Right kidney (tissue), 1 donor: ENCODE measurements around the gene NOXA1.
"Not testable (repeated sequence)": the region's sequence is repeated elsewhere in the genome, so short reads cannot be mapped to it uniquely, and the experiment has no call there.

Source experiments
- DNase-seq: peaks from one replicate; pipeline ENCODE4 v3.0.0-alpha.2; 2016

Gene NOXA1

GRCh38 chr9:137441289-137441934, 18.2 kb downstream of the NOXA1 start, which contains the start of gene ENTPD8:
Gene ENTPD8 (minus strand): TSS chr9:137441357. CDS start chr9:137438285, 3,072 bp downstream.
- no peak for DNase-seq

GRCh38 chr9:137441935-137442321, 18.7 kb downstream of the NOXA1 start:
- DNase-seq: no peak

DNA sequence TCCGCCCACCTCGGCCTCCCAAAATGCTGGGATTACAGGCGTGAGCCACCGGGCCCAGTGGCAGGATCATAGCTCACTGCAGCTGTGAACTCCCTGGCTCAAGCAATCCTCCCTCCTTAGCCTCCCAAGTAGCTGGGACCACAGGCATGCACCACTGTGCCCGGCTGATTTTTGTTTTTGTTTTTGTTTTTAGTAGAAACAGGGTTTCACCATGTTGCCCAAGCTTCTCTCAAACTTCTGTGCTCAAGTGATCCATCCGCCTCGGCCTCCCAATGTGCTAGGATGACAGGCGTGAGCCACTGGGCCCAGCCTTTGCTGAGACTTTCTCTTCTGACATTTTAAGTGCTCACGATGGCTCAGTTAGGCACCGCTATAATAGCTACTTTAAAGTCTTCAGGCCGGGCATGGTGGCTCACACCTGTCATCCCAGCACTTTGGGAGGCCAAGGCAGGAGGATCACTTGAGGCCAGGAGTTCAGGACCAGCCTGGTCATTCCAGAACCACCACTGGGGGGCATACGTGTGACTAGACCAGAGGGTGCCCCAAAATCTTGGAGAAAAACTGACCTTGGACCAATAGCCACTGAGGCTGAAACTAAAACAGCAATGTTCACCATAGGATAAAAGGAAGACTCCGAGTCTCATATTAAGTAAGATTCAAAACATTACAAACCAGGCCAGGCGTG, 21.1 kb downstream of the NOXA1 start:
- peak; percentile 1 for DNase-seq

- peak; percentile 71 for DNase-seq
These were observed 22.1 kb downstream of the NOXA1 start for GRCh38 chr9:137445275-137445807.

GRCh38 chr9:137445930-137446431, 22.8 kb downstream of the NOXA1 start:
- peak; percentile 21 for DNase-seq

GRCh38 chr9:137446851-137447471, 23.8 kb downstream of the NOXA1 start:
- DNase-seq: peak; percentile 2

GRCh38 chr9:137447722-137448601, 24.8 kb downstream of the NOXA1 start:
- peak; percentile 8 for DNase-seq

GRCh38 chr9:137448602-137448962, 25.4 kb downstream of the NOXA1 start:
- no peak for DNase-seq

DNA sequence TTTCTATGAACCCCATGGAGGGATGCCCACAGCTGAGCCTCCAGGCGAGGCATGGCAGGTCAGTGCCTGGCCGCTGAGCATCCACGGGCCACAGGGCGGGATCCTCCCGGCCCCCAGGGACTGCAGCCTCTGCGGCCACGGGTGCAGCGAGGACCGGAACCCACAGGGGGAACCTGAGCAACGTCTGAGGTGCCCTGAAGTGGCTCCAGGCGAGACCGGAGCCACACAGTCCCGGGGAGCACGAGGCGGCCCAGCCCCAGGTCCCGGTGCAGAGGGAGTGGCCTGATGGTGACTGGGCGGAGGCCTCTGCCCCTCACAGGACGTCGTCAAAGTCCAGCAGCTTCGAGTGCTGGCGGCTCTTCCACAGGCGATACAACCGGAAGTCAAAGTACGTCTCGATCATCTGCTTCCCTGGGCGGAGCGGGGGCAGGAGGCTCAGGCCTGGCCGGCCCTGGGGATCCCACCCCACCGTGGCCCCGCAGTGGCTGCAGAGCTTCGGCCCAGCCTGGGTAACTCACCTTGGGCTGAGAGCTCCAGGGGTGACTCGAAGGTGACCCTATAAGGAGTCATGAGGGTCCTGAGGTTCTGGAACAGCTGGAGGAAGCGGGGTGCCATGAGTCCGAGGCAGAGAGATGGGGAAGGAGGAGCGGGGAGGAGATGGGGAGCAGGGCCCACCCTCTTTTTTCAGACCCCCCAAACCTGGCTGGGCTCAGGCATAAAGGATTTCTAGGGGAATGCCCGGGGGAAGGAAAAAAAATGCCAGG, 26.1 kb downstream of the NOXA1 start:
- DNase-seq: peak; percentile 6

- peak; percentile 2 for DNase-seq
These were observed 26.8 kb downstream of the NOXA1 start for GRCh38 chr9:137449931-137450538.

GRCh38 chr9:137450539-137451222, 27.5 kb downstream of the NOXA1 start:
- DNase-seq: not testable (repeated sequence)

DNA sequence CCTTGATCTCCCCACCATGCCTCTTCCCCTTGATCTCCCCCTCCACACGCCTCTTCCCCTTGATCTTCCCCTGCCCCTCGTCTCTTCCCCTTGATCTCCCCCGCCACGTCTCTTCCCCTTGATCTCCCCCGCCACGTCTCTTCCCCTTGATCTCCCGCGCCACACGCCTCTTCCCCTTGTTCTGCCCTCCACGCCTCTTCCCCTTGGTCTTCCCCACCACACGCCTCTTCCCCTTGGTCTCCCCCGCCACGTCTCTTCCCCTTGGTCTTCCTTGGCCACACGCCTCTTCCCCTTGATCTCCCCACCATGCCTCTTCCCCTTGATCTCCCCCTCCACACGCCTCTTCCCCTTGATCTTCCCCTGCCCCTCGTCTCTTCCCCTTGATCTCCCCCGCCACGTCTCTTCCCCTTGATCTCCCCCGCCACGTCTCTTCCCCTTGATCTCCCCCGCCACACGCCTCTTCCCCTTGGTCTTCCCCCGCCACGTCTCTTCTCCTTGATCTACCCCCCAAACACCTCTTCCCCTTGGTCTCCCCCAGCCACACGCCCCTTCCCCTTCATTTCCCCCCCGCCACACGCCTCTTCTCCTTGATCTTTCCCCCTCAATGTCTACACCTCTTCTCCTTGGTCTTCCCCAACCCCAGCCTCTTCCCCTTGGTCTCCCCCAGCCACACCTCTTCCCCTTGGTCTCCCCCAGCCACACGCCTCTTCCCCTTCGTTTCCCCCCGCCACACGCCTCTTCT, 28.2 kb downstream of the NOXA1 start:
- DNase-seq: not testable (repeated sequence)

GRCh38 chr9:137452006-137452760, 29.0 kb downstream of the NOXA1 start:
- DNase-seq: no peak

DNA sequence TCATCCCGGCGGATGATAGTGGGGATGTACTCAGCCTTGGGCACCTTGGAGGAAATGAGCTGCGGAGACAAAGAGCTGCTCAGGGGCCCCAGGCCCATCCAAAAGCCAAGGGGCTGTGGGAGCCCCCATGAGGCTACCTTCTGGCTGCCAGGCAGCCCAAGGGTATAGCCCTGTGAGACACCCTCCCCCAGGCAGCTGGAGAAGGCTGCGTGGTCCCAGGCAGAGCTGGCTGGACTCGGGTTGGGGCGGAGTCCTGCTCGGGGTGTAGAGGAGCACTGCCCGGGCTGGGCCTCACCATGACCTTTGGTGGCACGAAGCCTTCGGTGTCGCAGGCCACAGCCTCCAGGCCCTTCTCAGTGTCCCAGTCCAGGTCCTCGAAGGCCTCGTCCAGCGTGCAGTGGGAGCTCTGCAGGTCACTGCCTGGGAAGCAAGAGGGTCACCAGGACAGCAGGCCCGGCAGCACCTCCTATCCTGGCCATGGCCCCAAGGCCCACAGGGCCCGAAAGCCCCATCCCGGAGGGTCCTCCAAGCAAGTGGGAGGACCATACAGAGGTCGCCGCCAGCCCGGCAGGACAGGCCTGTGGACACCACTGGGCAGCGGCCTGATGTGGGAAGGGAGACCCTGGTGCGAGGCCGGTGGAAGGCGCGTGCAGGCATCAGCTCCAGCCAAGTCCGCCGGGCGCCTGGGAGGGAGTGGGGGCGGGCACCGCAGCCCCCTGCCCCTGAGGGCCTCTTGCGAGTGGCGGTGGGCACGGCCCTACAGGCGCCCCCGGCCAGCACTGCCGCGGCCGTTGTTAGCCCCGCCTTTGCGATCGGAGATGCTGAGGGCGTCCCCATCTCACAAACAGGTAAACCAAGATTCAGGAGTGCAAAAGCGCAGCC, 29.8 kb downstream of the NOXA1 start:
- DNase-seq: peak; percentile 9

GRCh38 chr9:137453643-137454081, 30.5 kb downstream of the NOXA1 start:
- DNase-seq: peak; percentile 64

DNA sequence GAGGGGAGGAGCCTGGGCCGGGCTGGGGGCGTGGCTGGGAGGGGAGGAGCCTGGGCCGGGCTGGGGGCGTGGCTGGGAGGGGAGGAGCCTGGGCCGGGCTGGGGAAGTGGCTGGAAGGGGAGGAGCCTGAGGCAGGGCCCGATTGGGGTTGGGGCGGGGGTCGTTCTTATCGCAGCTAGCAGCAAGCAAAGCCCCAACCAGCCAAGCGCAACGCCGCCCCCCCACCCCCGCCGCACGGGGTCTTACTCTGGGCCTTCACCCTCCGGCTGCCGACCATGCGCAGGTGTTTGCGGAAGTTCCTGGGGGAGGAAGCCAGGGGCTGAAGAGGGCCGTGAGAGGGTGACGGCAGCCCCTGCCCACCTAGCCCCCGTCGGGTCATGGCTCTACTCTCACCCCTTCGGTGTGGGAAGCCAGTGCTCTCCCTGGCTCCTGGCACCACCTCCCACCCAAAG, 31.0 kb downstream of the NOXA1 start:
- no peak for DNase-seq

DNA sequence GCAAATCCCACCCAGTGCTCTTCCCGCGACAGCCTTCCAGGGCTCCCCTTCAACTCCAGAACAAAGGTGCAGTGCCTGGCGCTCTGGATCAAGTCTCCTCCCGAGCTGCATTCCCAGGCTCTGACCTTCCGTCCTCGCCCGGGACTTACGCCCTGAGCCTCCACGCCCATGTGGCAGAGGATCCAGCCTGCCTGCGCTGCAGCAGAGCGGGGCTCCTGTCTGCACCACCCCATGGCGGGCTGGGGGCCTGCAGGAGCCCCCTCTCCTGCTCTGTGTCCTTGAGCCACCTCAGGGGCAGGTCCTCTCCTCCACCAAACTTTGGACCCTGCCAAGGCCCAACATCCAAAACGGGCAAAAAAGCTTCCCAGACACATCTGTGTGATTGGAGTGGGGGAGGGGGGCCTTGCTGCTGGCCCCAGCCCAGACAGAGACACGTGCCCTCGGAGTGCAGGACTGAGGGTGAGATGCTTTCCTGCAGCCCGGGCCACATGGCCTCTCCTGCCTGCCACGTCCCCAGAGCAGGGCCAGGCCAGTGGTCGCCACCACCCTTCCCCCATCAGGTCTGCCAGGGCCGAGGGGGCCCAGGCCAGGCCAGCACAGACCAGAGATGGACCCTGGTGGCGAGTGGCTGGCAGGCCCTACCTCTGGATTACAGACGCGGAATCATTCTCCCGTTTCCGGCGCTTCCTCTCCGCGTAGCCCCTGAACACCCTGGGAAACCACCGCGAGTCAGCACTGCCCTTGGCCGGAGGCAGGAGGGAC, 31.6 kb downstream of the NOXA1 start:
- DNase-seq: peak; percentile 65
